ENCODE data around the gene B4GALT5. TPM values are rescaled to one million over a fixed set of nuclear protein-coding genes. Genes with fewer than 3 reads are reported as not detected.

Gene B4GALT5
- total RNA-seq, 1 experiment from 2014 or later = 63.1 TPM

- intact Hi-C loops (cut with micrococcal nuclease; ENCODE audit: unreplicated experiment) = no loop called here
- CTCF ChIA-PET = interaction anchor here (0.5 kb wide), 1 partner anchor 1010 kb away, joined by 3 read pairs; no protein-coding TSS in a partner anchor
- Histone ChIP-seq H3K27me3 (ENCODE audit: insufficient read depth, low read depth) (no peaks in the 10 kb centered on the region), H2AFZ (no peak overlapping the region), H4K20me1 (ENCODE audit: insufficient read depth) (peaks cover 10% of the 10 kb centered on the region), H3K36me3 (ENCODE audit: low read depth) (peaks cover 74% of the 10 kb centered on the region), H3K4me3 (no peak overlapping the region), H3K9me2 (ENCODE audit: insufficient read depth) (no peaks in the 10 kb centered on the region), H3K79me2 (ENCODE audit: low read depth) (peaks cover 21% of the 10 kb centered on the region), H3K9me3 (ENCODE audit: insufficient read depth, low read depth) (no peaks in the 10 kb centered on the region), H3K27ac (no peak overlapping the region), H3K4me2 (no peak overlapping the region), H3K4me1 (replicated peaks; ENCODE audit: insufficient read depth) (no peaks in the 10 kb centered on the region), H3F3A (ENCODE audit: insufficient read depth, low read depth) (peaks cover 94% of the 10 kb centered on the region)
- POLR2A ChIA-PET (ENCODE audit: unreplicated experiment) = no interaction called here
- TF ChIP-seq CTCF (conservative IDR thresholded peaks at IDR 0.05) (no peak), EZH2 (IDR thresholded peaks at IDR 0.05; ENCODE audit: low read depth) (no peak)
- no TSS peak for BruUV-seq (replicated peaks)
- no peak for DNase-seq
Observed at GRCh38 chr20:49637046-49637637, 76.5 kb downstream of the B4GALT5 start.

- Histone ChIP-seq H3K4me2 (no peak overlapping the region), H3K4me1 (replicated peaks; ENCODE audit: insufficient read depth) (no peaks in the 10 kb centered on the region), H3K79me2 (ENCODE audit: low read depth) (peaks cover 14% of the 10 kb centered on the region), H4K20me1 (ENCODE audit: insufficient read depth) (peaks cover 10% of the 10 kb centered on the region), H3K27ac (no peak overlapping the region), H3K9me3 (ENCODE audit: insufficient read depth, low read depth) (no peaks in the 10 kb centered on the region), H3K4me3 (no peak overlapping the region), H3K36me3 (ENCODE audit: low read depth) (peaks cover 68% of the 10 kb centered on the region), H3K9me2 (ENCODE audit: insufficient read depth) (no peaks in the 10 kb centered on the region), H3F3A (ENCODE audit: insufficient read depth, low read depth) (peaks cover 96% of the 10 kb centered on the region), H3K27me3 (ENCODE audit: insufficient read depth, low read depth) (no peaks in the 10 kb centered on the region), H2AFZ (no peak overlapping the region)
- ChIA-PET POLR2A (ENCODE audit: unreplicated experiment) (no interaction called here), CTCF (no interaction called here)
- BruUV-seq (replicated peaks) = no TSS peak
- TF ChIP-seq EZH2 (IDR thresholded peaks at IDR 0.05; ENCODE audit: low read depth) = no peak
- no peak for TF ChIP-seq CTCF (conservative IDR thresholded peaks at IDR 0.05)
- DNase-seq = no peak
- intact Hi-C loops (cut with micrococcal nuclease; ENCODE audit: unreplicated experiment) = no loop called here
Observed at GRCh38 chr20:49636447-49636846, 77.2 kb downstream of the B4GALT5 start.

GRCh38 chr20:49635866-49636265 lies 77.8 kb downstream of the B4GALT5 start:
- Histone ChIP-seq H3K9me2 (ENCODE audit: insufficient read depth) (no peaks in the 10 kb centered on the region), H3K27ac (no peak overlapping the region), H3K27me3 (ENCODE audit: insufficient read depth, low read depth) (no peaks in the 10 kb centered on the region), H2AFZ (no peak overlapping the region), H3K36me3 (ENCODE audit: low read depth) (peaks cover 66% of the 10 kb centered on the region), H4K20me1 (ENCODE audit: insufficient read depth) (peaks cover 10% of the 10 kb centered on the region), H3F3A (ENCODE audit: insufficient read depth, low read depth) (peaks cover 96% of the 10 kb centered on the region), H3K4me3 (no peak overlapping the region), H3K79me2 (ENCODE audit: low read depth) (peaks cover 13% of the 10 kb centered on the region), H3K9me3 (ENCODE audit: insufficient read depth, low read depth) (no peaks in the 10 kb centered on the region), H3K4me2 (no peak overlapping the region), H3K4me1 (replicated peaks; ENCODE audit: insufficient read depth) (no peaks in the 10 kb centered on the region)
- no peak for DNase-seq
- ChIA-PET CTCF (no interaction called here), POLR2A (ENCODE audit: unreplicated experiment) (no interaction called here)
- no peak for TF ChIP-seq CTCF (conservative IDR thresholded peaks at IDR 0.05)
- no peak for TF ChIP-seq EZH2 (IDR thresholded peaks at IDR 0.05; ENCODE audit: low read depth)
- intact Hi-C loops (cut with micrococcal nuclease; ENCODE audit: unreplicated experiment) = no loop called here
- BruUV-seq (replicated peaks) = no TSS peak

Data from PC-9 (cell line).